ENCODE measurements around the gene ABLIM3. TPM values are rescaled to one million over a fixed set of nuclear protein-coding genes. Genes with fewer than 3 reads are reported as not detected.

The ABLIM3 gene
- total and polyA plus RNA-seq, 2 of the 8 experiments (the other 6 are each of a cell fraction or from before 2014, with no cell fraction given): 0.36 to 0.56 TPM

GRCh38 chr5:149166128-149166527 lies 24.8 kb downstream of the ABLIM3 start:
- Histone ChIP-seq H3K4me1 (replicated peaks in 1 of 4; ENCODE audit: control insufficient read depth in 3 of 4, insufficient read depth in 4 of 4, low read length in 3 of 4) (no peaks in the 10 kb centered on the region), H2BK120ac (replicated peaks; ENCODE audit: low read depth, low read length) (no peak overlapping the region), H3K14ac (ENCODE audit: insufficient read length) (no peak overlapping the region), H2BK12ac (ENCODE audit: low read depth, low read length) (no peak overlapping the region), H3K9me3 (ENCODE audit: insufficient read depth in 2 of 2, low read depth in 1 of 2, low read length in 1 of 2) (no peaks in the 10 kb centered on the region), H3K79me1 (ENCODE audit: low read depth, low read length) (no peaks in the 10 kb centered on the region), H4K20me1 (replicated peaks in 1 of 2; ENCODE audit: control insufficient read depth in 1 of 2, insufficient read depth in 2 of 2, low read length in 2 of 2) (no peaks in the 10 kb centered on the region), H4K8ac (ENCODE audit: extremely low read depth, insufficient read depth, low read length) (no peak overlapping the region), H2BK20ac (ENCODE audit: low read length) (no peak overlapping the region), H3K27ac (ENCODE audit: low read depth, low read length) (no peak overlapping the region), H3K36me3 (ENCODE audit: control insufficient read depth in 2 of 4, insufficient read depth in 4 of 4, low read length in 3 of 4) (no peaks in the 10 kb centered on the region), H4K91ac (replicated peaks; ENCODE audit: insufficient read length, low read length) (no peak overlapping the region), H4K5ac (ENCODE audit: insufficient read length, low read depth, low read length) (no peak overlapping the region), H3K18ac (ENCODE audit: extremely low read depth, low read length) (no peak overlapping the region), H3K4ac (replicated peaks; ENCODE audit: insufficient read length, low read depth, low read length) (no peak overlapping the region), H3K23me2 (ENCODE audit: low read depth, low read length) (no peaks in the 10 kb centered on the region), H3K56ac (replicated peaks; ENCODE audit: insufficient read length, low read depth, low read length) (no peak overlapping the region), H2BK5ac (ENCODE audit: low read depth, low read length) (no peak overlapping the region), H3K23ac (ENCODE audit: insufficient read length) (no peak overlapping the region), H2AK5ac (ENCODE audit: low read depth, low read length) (no peak overlapping the region), H3K4me2 (ENCODE audit: insufficient read depth in 1 of 2, low read depth in 2 of 2, low read length in 2 of 2) (no peak overlapping the region), H3K9ac (replicated peaks in 1 of 4; ENCODE audit: extremely low read depth in 1 of 4, low read depth in 3 of 4, low read length in 3 of 4) (no peak overlapping the region), H3K79me2 (ENCODE audit: control insufficient read depth in 1 of 2, insufficient read depth in 2 of 2, low read length in 2 of 2) (no peaks in the 10 kb centered on the region), H3K4me3 (ENCODE audit: extremely low read depth in 1 of 4, insufficient read depth in 2 of 4, low read depth in 3 of 4, low read length in 4 of 4) (no peak overlapping the region), H2AFZ (ENCODE audit: low read length) (no peak overlapping the region), H2BK15ac (ENCODE audit: low read length) (no peak overlapping the region), H3K27me3 (replicated peaks in 1 of 4; ENCODE audit: control insufficient read depth in 3 of 4, extremely low read depth in 1 of 4, insufficient read depth in 3 of 4, low read length in 3 of 4) (peaks cover 0 to 1% (median 0%) of the 10 kb centered on the region in 4 experiments; a peak in 1 of 7 replicates)
- FAIRE-seq: no peak
- CTCF ChIA-PET (ENCODE audit: partially characterized antibody): interaction anchor here (1.1 kb wide), 1 partner anchor 12 kb away, joined by 3 read pairs; no protein-coding TSS in a partner anchor
- DNase-seq (ENCODE audit: low read depth in 1 of 2, low spot score in 2 of 2): no peak
- TF ChIP-seq SIN3A (conservative IDR thresholded peaks at IDR 0.05 in 1 of 2, IDR thresholded peaks at IDR 0.05 in 1 of 2; ENCODE audit: low read depth in 1 of 2, low read length in 2 of 2): no peak
- POLR2A ChIA-PET (ENCODE audit: partially characterized antibody): no interaction called here
